HEK293 (cell line): ENCODE measurements around the gene TNXB.
A peak's percentile ranks its signal among the peaks of the same experiment; 100 is the strongest.

Experiments
- AEBP2 ChIP-seq: fragments of 450-650 bp; formaldehyde crosslinking; IDR thresholded peaks from 2 replicates; pipeline ENCODE4 v1.5.1; 2016; ENCODE audit warnings: missing biosample characterization, missing genetic modification characterization, borderline replicate concordance
- GLI4 ChIP-seq: fragments of 450-650 bp; formaldehyde crosslinking; IDR thresholded peaks from 2 replicates; pipeline ENCODE4 v1.5.1; 2016; ENCODE audit warnings: missing biosample characterization, missing genetic modification characterization
- HOXD13 ChIP-seq: sonication (generic); formaldehyde crosslinking; IDR thresholded peaks from 2 replicates; pipeline ENCODE4 v1.8.0; 2022; ENCODE audit warnings: missing genetic modification reagents, borderline replicate concordance
- KLF16 ChIP-seq: fragments of 450-650 bp; formaldehyde crosslinking; IDR thresholded peaks from 2 replicates; pipeline ENCODE4 v1.5.1; 2017; ENCODE audit warnings: missing biosample characterization, missing genetic modification characterization
- PRDM10 ChIP-seq: fragments of 450-650 bp; formaldehyde crosslinking; IDR thresholded peaks from 2 replicates; pipeline ENCODE4 v1.5.1; 2016; ENCODE audit warnings: missing biosample characterization, missing genetic modification characterization
- WT1 ChIP-seq: fragments of 450-650 bp; formaldehyde crosslinking; IDR thresholded peaks from 2 replicates; pipeline ENCODE4 v1.5.1; 2016; ENCODE audit warnings: missing biosample characterization, missing genetic modification characterization
- ZBTB1 ChIP-seq: fragments of 450-650 bp; formaldehyde crosslinking; IDR thresholded peaks from 2 replicates; pipeline ENCODE4 v1.5.1; 2016; ENCODE audit warnings: missing biosample characterization, missing genetic modification characterization
- ZBTB20 ChIP-seq: fragments of 450-650 bp; formaldehyde crosslinking; IDR thresholded peaks from 2 replicates; pipeline ENCODE4 v1.5.1; 2016; ENCODE audit warnings: missing biosample characterization, missing genetic modification characterization
- ZBTB44 ChIP-seq: fragments of 450-650 bp; IDR thresholded peaks from 2 replicates; pipeline ENCODE4 v1.5.1; 2018; ENCODE audit warnings: missing biosample characterization, mild to moderate bottlenecking, missing genetic modification characterization
- ZNF26 ChIP-seq: fragments of 450-650 bp; formaldehyde crosslinking; IDR thresholded peaks from 2 replicates; pipeline ENCODE4 v1.5.1; 2016; ENCODE audit warnings: missing biosample characterization, missing genetic modification characterization
- ZNF398 ChIP-seq: fragments of 450-650 bp; formaldehyde crosslinking; IDR thresholded peaks from 2 replicates; pipeline ENCODE4 v1.5.1; 2017; ENCODE audit warnings: missing biosample characterization, missing genetic modification characterization
- ZNF404 ChIP-seq: fragments of 450-650 bp; formaldehyde crosslinking; IDR thresholded peaks from 2 replicates; pipeline ENCODE4 v1.5.1; 2017; ENCODE audit warnings: missing biosample characterization, missing genetic modification characterization
- ZNF473 ChIP-seq: fragments of 450-650 bp; formaldehyde crosslinking; IDR thresholded peaks from 2 replicates; pipeline ENCODE4 v1.5.1; 2017; ENCODE audit warnings: missing biosample characterization, missing genetic modification characterization
- ZNF518A ChIP-seq: fragments of 450-650 bp; formaldehyde crosslinking; conservative IDR thresholded peaks from 2 replicates; pipeline ENCODE4 v1.5.1; 2016; ENCODE audit warnings: low read depth, missing biosample characterization, missing genetic modification characterization
- ZNF560 ChIP-seq: fragments of 450-650 bp; formaldehyde crosslinking; IDR thresholded peaks from 2 replicates; pipeline ENCODE4 v1.5.1; 2017; ENCODE audit warnings: missing biosample characterization, missing genetic modification characterization, borderline replicate concordance
- ZNF639 ChIP-seq: fragments of 450-650 bp; formaldehyde crosslinking; IDR thresholded peaks from 2 replicates; pipeline ENCODE4 v1.5.1; 2016; ENCODE audit warnings: missing biosample characterization, missing genetic modification characterization
- ZNF664 ChIP-seq: fragments of 450-650 bp; formaldehyde crosslinking; IDR thresholded peaks from 2 replicates; pipeline ENCODE4 v1.5.1; 2016; ENCODE audit warnings: missing biosample characterization, missing genetic modification characterization
- ZSCAN30 ChIP-seq: fragments of 450-650 bp; IDR thresholded peaks from 2 replicates; pipeline ENCODE4 v1.5.1; 2018; ENCODE audit warnings: missing biosample characterization, mild to moderate bottlenecking, missing genetic modification characterization, moderate library complexity

TNXB gene

GRCh38 chr6:32146287-32146686 is 37.1 kb upstream of the TNXB start (continued):
- TF ChIP-seq ZNF398 (tag by site-specific recombination) (peak; percentile 87), AEBP2 (tag by site-specific recombination) (no peak), ZBTB1 (tag by site-specific recombination) (no peak), WT1 (no peak; the same call in 1 of the 2 replicates), ZBTB20 (tag by site-specific recombination) (no peak), GLI4 (no peak), ZNF560 (tag by site-specific recombination) (no peak), ZSCAN30 (no peak), ZNF639 (tag by site-specific recombination) (0 out of 2 replicates have a peak, but pooled peaks have one; percentile 33), PRDM10 (peak; percentile 89), ZNF664 (tag by site-specific recombination) (no peak), HOXD13 (CRISPR knock-in tag) (no peak), ZNF518A (tag by site-specific recombination) (peak; percentile 81), ZNF404 (no peak), ZBTB44 (tag by site-specific recombination) (no peak), ZNF26 (tag by site-specific recombination) (no peak), ZNF473 (tag by site-specific recombination) (no peak), KLF16 (tag by site-specific recombination) (peak; percentile 29; the same call in 1 of the 2 replicates)
